DOHH2 (cell line): ENCODE data around the gene PATL2.

Experiments
- EZH2phosphoT487 ChIP-seq: fragments of 200-600 bp; sonication (generic); IDR thresholded peaks from 2 replicates; pipeline ENCODE4 v1.6.1; 2017; ENCODE audit warnings: borderline replicate concordance, mild to moderate bottlenecking, antibody characterized with exemption, low read length, moderate library complexity, mixed read lengths
- TF ChIP-seq, protein P1 (sequence below): fragments of 200-600 bp; sonication (generic); IDR thresholded peaks from one replicate; pipeline ENCODE4 v1.5.1; 2014; ENCODE audit warnings: antibody characterized with exemption, mild to moderate bottlenecking, low read depth, low read length; ENCODE audit not compliant: poor library complexity, severe bottlenecking

DNA sequence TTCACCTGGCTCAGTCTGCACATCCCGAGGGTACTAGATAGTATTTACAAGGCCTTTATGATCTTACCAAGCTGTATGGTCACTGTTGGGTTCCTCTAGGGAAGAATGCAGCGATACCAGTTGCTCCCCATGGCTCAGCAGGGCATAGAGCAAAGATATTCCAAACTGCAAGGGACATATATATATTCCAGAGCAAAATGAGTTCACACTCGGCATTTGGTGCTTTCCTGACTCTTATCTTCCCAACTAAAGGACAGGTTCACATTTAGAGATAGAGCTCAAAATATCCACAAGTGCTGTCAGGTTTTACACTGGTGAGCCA is 44.1 kb downstream of the PATL2 start:
- TF ChIP-seq, protein P1, sequence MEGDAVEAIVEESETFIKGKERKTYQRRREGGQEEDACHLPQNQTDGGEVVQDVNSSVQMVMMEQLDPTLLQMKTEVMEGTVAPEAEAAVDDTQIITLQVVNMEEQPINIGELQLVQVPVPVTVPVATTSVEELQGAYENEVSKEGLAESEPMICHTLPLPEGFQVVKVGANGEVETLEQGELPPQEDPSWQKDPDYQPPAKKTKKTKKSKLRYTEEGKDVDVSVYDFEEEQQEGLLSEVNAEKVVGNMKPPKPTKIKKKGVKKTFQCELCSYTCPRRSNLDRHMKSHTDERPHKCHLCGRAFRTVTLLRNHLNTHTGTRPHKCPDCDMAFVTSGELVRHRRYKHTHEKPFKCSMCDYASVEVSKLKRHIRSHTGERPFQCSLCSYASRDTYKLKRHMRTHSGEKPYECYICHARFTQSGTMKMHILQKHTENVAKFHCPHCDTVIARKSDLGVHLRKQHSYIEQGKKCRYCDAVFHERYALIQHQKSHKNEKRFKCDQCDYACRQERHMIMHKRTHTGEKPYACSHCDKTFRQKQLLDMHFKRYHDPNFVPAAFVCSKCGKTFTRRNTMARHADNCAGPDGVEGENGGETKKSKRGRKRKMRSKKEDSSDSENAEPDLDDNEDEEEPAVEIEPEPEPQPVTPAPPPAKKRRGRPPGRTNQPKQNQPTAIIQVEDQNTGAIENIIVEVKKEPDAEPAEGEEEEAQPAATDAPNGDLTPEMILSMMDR, result no peak
- no peak for TF ChIP-seq EZH2phosphoT487
